Activated CD8-positive, alpha-beta memory T cell treated with anti-CD3 and anti-CD28 coated beads for 1 hour (primary cell): ENCODE measurements around the gene ZNF783.
"Not testable (repeated sequence)": the region's sequence is repeated elsewhere in the genome, so short reads cannot be mapped to it uniquely, and the experiment has no call there.

ENCODE experiments used
- DNase-seq, 2 donors: peaks; one replicate each; pipeline ENCODE4 v3.0.0-alpha.2; 2020; ENCODE audit warnings: low read depth in 1 of 2; ENCODE audit errors: extremely low read depth in 1 of 2

ZNF783 gene

GRCh38 chr7:149322737-149323136 lies 60.7 kb downstream of the ZNF783 start:
- no peak for DNase-seq

DNA sequence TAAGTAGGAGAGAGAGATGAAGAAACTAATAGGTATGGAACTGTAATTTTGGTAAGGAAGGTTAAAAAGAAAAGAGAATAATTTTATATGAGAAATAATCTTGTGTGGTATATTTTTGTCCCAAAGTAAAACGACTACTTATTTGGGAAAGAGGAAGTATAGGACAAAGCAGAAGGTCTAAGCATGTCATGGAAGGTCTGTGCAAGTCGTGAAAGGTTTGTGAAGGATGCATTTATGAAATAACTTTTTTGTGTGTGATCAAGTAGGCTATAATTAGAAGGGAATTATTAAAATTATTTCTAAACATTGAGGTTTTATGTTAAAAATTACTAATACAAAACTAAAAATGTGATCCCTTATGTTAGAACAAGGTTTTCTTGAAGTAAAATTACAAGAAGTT lies 63.3 kb downstream of the ZNF783 start:
- no peak for DNase-seq

DNA sequence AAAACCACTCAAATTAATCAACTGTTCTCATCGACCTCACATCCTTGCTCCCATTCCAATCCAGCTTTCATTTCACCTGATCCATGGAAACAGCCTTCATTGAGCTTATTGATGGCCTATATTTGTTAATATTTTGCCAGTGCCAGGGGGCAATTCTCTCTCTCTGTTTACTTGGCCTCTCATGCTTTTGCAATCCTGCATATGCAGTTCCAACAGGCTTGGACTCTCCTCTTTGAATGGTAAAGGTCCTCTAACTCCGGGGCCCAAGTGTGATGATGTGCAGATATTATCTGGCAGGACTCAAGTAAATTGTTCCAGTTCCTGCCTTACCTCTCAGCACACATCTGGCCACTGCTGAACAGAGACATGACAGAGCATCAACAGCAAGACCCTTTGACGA lies 67.3 kb downstream of the ZNF783 start:
- DNase-seq: no peak

- DNase-seq: no peak
These were observed 67.9 kb downstream of the ZNF783 start for GRCh38 chr7:149329766-149330334.

GRCh38 chr7:149330914-149331567 lies 69.0 kb downstream of the ZNF783 start:
- DNase-seq: no peak

DNA sequence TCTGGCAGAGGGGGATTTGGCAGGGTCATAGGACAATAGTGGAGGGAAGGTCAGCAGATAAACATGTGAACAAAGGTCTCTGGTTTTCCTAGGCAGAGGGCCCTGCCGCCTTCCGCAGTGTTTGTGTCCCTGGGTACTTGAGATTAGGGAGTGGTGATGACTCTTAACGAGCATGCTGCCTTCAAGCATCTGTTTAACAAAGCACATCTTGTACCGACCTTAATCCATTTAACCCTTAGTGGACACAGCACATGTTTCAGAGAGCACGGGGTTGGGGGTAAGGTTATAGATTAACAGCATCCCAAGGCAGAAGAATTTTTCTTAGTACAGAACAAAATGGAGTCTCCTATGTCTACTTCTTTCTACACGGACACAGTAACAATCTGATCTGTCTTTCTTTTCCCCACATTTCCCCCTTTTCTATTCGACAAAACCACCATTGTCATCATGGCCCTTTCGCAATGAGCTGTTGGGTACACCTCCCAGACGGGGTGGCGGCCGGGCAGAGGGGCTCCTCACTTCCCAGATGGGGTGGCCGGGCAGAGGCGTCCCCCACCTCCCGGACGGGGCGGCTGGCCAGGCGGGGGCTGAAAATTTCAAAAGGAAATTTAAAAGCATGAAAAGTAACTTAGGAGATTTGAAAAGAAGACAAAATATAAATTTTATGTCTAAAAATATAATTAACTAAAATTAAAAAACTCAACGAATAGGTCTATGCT lies 70.8 kb downstream of the ZNF783 start:
- DNase-seq: not testable (repeated sequence)

- DNase-seq: no peak
These were observed 71.3 kb downstream of the ZNF783 start for GRCh38 chr7:149333321-149333717.

GRCh38 chr7:149334219-149334618 lies 72.2 kb downstream of the ZNF783 start:
- DNase-seq: no peak
